GM12891 (cell line): ENCODE data around the gene TRIM47.

ENCODE experiments used
- POLR2A ChIP-seq: IDR thresholded peaks from 2 replicates; pipeline ENCODE4 v1.6.1; 2011; ENCODE audit warnings: low read depth, low read length, control low read depth
- SPI1 ChIP-seq: IDR thresholded peaks from 2 replicates; pipeline ENCODE4 v1.6.1; 2011; ENCODE audit warnings: low read depth, low read length, control low read depth
- TAF1 ChIP-seq: IDR thresholded peaks from 2 replicates; pipeline ENCODE4 v1.6.1; 2011; ENCODE audit warnings: low read depth, low read length, control low read depth

DNA sequence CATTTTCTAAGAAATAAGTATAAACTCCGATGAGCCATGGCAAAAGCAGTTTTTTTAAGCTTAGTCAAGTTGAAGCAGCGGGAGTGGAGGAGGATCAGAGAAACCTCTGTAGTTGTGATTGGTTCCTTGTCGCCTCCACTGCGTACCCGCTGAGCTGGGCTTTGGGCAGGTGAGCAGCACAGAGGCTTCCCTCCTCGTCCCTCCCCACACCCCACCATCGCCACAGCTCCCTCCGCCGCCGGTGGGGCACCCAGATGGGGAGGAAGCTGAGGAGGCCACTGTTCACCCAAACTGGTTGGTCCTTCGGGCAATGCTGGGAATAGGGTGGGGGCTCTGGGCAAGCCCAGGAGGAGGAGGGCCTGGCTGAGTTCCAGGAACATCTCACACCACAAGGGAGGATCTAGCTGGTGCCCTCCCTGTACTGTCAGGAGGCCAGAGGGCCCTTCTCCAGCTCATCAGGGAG, 31.5 kb upstream of the TRIM47 start:
- TF ChIP-seq TAF1 (no peak), POLR2A (no peak), SPI1 (no peak)
